GM12878 (cell line): ENCODE data around the gene SORBS2. TPM values are rescaled to one million over a fixed set of nuclear protein-coding genes. Genes with fewer than 3 reads are reported as not detected.

ENCODE experiments used
- ATAC-seq: fragments of 200-7000 bp; cut with Tn5 transposase; 3 replicates; pipeline ENCODE4 v1.9.1; 2020; ENCODE audit warnings: mild to moderate bottlenecking, moderate library complexity
- BruUV-seq: library from RNA; stranded (reverse); fragments of 400-500 nt; replicated peaks from 2 replicates; lab custom pipeline; 2021; lab: Mats Ljungman, UMichigan
- CTCF ChIA-PET: fragments of 300-600 bp; sonication (Branson Sonifier 250); formaldehyde crosslinking; extraction: SDS; loops from one replicate; lab custom pipeline; 2021; ENCODE audit warnings: inconsistent platforms; lab: Yijun Ruan, JAX
- POLR2A ChIA-PET: fragments of 350-600 bp; formaldehyde crosslinking; extraction: SDS; loops from one replicate; lab custom pipeline; 2021; ENCODE audit warnings: inconsistent platforms; lab: Charles Lee
- RAD21 ChIA-PET: fragments of 300-600 bp; sonication (Branson Sonifier 250); formaldehyde crosslinking; loops from one replicate; lab custom pipeline; 2023; ENCODE audit warnings: antibody characterized with exemption; ENCODE audit not compliant: unreplicated experiment; lab: Charles Lee
- SMC1A ChIA-PET: fragments of 300-600 bp; sonication (Branson Sonifier 250); formaldehyde crosslinking; loops from one replicate; lab custom pipeline; 2023; ENCODE audit not compliant: unreplicated experiment, uncharacterized antibody; lab: Charles Lee
- DNase-seq: peaks from one replicate; pipeline ENCODE4 v3.0.0-alpha.2; 2011; ENCODE audit warnings: low read depth, low spot score
- FAIRE-seq: peaks from 3 replicates; lab custom pipeline; 2011; peaks lifted over from hg19 to GRCh38; lab: Jason Lieb, UNC
- H2AFZ ChIP-seq: 2 replicates; pipeline ENCODE4 v1.6.0; 2011; ENCODE audit warnings: low read depth, low read length, control low read depth; ENCODE audit not compliant: control insufficient read depth
- H3K27ac ChIP-seq: 2 replicates; pipeline ENCODE4 v1.5.1; 2011; ENCODE audit warnings: control low read depth; ENCODE audit not compliant: control insufficient read depth, insufficient read depth
- H3K27me3 ChIP-seq, 2 experiments: replicated peaks in 1 of 2; 2 replicates each; pipeline versions ENCODE4 v1.6.0 to v1.6.1; 2011; ENCODE audit warnings: low read length in 1 of 2; ENCODE audit not compliant: control insufficient read depth in 2 of 2, insufficient read depth in 2 of 2
- H3K36me3 ChIP-seq, 2 experiments: 2 replicates each; pipeline ENCODE4 v1.5.1; 2011; ENCODE audit warnings: low read length in 1 of 2; ENCODE audit not compliant: control insufficient read depth in 2 of 2, insufficient read depth in 2 of 2
- H3K4me1 ChIP-seq: 2 replicates; pipeline ENCODE4 v1.6.1; 2011; ENCODE audit warnings: mild to moderate bottlenecking, low read length, moderate library complexity, mixed read lengths; ENCODE audit not compliant: control insufficient read depth, insufficient read depth
- H3K4me2 ChIP-seq: 2 replicates; pipeline ENCODE4 v1.6.0; 2011; ENCODE audit warnings: control low read depth; ENCODE audit not compliant: control insufficient read depth, insufficient read depth
- H3K4me3 ChIP-seq: fragments of 200-600 bp; sonication (generic); 2 replicates; pipeline ENCODE4 v1.5.1; 2016
- H3K79me2 ChIP-seq: 2 replicates; pipeline ENCODE4 v1.6.0; 2011; ENCODE audit warnings: low read length; ENCODE audit not compliant: control insufficient read depth, insufficient read depth
- H3K9ac ChIP-seq: 2 replicates; pipeline ENCODE4 v1.8.0; 2011; ENCODE audit warnings: low read length, control low read depth, mixed read lengths; ENCODE audit not compliant: control insufficient read depth, insufficient read depth
- H3K9me3 ChIP-seq: replicated peaks from 3 replicates; pipeline ENCODE4 v1.5.1; 2011; ENCODE audit warnings: mild to moderate bottlenecking, low read length; ENCODE audit not compliant: control insufficient read depth, insufficient read depth
- H4K20me1 ChIP-seq: 2 replicates; pipeline ENCODE4 v1.6.0; 2011; ENCODE audit not compliant: control insufficient read depth, insufficient read depth
- EED ChIP-seq: sonication (generic); IDR thresholded peaks from 2 replicates; pipeline ENCODE4 v1.6.1; 2016; ENCODE audit warnings: antibody characterized with exemption, low read depth
- HDAC2 ChIP-seq: fragments of 200-600 bp; sonication (generic); IDR thresholded peaks from 2 replicates; pipeline ENCODE4 v1.6.1; 2017
- KDM1A ChIP-seq: fragments of 200-600 bp; sonication (generic); IDR thresholded peaks from 2 replicates; pipeline ENCODE4 v1.6.1; 2016; ENCODE audit warnings: borderline replicate concordance
- KLF5 ChIP-seq: fragments of 450-650 bp; IDR thresholded peaks from 2 replicates; pipeline ENCODE4 v1.6.1; 2014; ENCODE audit warnings: mild to moderate bottlenecking; ENCODE audit not compliant: partially characterized antibody
- MTA2 ChIP-seq: fragments of 450-650 bp; IDR thresholded peaks from 2 replicates; pipeline ENCODE4 v1.6.1; 2016; ENCODE audit warnings: low read depth, mild to moderate bottlenecking, moderate library complexity
- MXI1 ChIP-seq: fragments of 150-350 bp; IDR thresholded peaks from 2 replicates; pipeline ENCODE4 v1.6.1; 2011; ENCODE audit warnings: low read depth, mild to moderate bottlenecking, inconsistent platforms, low read length, improper control_type of control experiment
- MYB ChIP-seq: fragments of 150-350 bp; IDR thresholded peaks from 2 replicates; pipeline ENCODE4 v1.6.1; 2014; ENCODE audit warnings: mild to moderate bottlenecking, low read depth, low read length, borderline replicate concordance
- NFYA ChIP-seq: IDR thresholded peaks from 2 replicates; pipeline ENCODE4 v1.6.1; 2011; ENCODE audit warnings: low read depth, mild to moderate bottlenecking, low read length, improper control_type of control experiment, borderline replicate concordance
- POLR2A ChIP-seq: IDR thresholded peaks from 2 replicates; pipeline ENCODE4 v1.6.1; 2011; ENCODE audit warnings: low read depth, mild to moderate bottlenecking, low read length
- POLR2AphosphoS2 ChIP-seq: IDR thresholded peaks from 2 replicates; pipeline ENCODE4 v1.6.1; 2011; ENCODE audit warnings: low read depth, mild to moderate bottlenecking, low read length, improper control_type of control experiment, moderate library complexity
- RELA ChIP-seq: fragments of 450-650 bp; IDR thresholded peaks from 2 replicates; pipeline ENCODE4 v1.8.0; 2014; ENCODE audit warnings: borderline replicate concordance; ENCODE audit not compliant: partially characterized antibody
- SMAD1 ChIP-seq: fragments of 450-650 bp; IDR thresholded peaks from 2 replicates; pipeline ENCODE4 v1.6.1; 2018; ENCODE audit warnings: mild to moderate bottlenecking, low read depth; ENCODE audit not compliant: partially characterized antibody
- WGBS: methylation state at CpG from one replicate; pipeline ENCODE4 v1.1.6; 2016; ENCODE audit warnings: low lambda C conversion rate; ENCODE audit not compliant: insufficient replicate concordance, insufficient coverage; ENCODE audit errors: missing lambda C conversion rate; 5-methylcytosine and 5-hydroxymethylcytosine counted together
- in situ Hi-C: fragments of 300-500 bp; cut with MboI; formaldehyde crosslinking; loops from 9 replicates; pipeline ENCODE4 v1.14.3; 2018; ENCODE audit warnings: mixed read lengths
- intact Hi-C: fragments of 100-400 bp; cut with micrococcal nuclease; formaldehyde crosslinking; loops from one replicate; pipeline ENCODE4 v1.14.2; 2022; ENCODE audit not compliant: unreplicated experiment
- polyA plus RNA-seq, 11 experiments: library from polyadenylated mRNA; depleted of rRNA in 4 of 11; unstranded in 6 of 11; stranded (reverse) in 5 of 11; fragments of >200 nt; fragmentation: Nextera tagmentation in 4 of 11; fragmentation: Illumina TruSeq in 1 of 11; extraction: Ambion mirVana in 4 of 11; extraction: Trizol in 1 of 11; gene quantifications; 1 replicate in 1 of 11; 2 replicates in 10 of 11; pipeline versions ENCODE4 v1.2.1 to v1.2.3, GENCODE V29; 2011 to 2016; ENCODE audit warnings: inconsistent platforms in 2 of 11, missing spikeins in 2 of 11, low read depth in 1 of 11
- total RNA-seq, 4 experiments: library from RNA; depleted of rRNA in 3 of 4; stranded (reverse); fragments of >200 nt in 3 of 4; fragmentation: Illumina TruSeq in 1 of 4; extraction: Trizol in 1 of 4; gene quantifications; 2 replicates each; pipeline versions ENCODE4 v1.2.1 to v1.2.3, GENCODE V29; 2013 to 2021
- TF ChIP-seq, protein P1 (sequence below): fragments of 450-650 bp; IDR thresholded peaks from 2 replicates; pipeline ENCODE4 v1.6.1; 2017; ENCODE audit warnings: mild to moderate bottlenecking, moderate library complexity
- TF ChIP-seq, protein P2 (sequence below): fragments of 450-650 bp; IDR thresholded peaks from 2 replicates; pipeline ENCODE4 v1.6.1; 2016; ENCODE audit warnings: mild to moderate bottlenecking
- TF ChIP-seq, protein P3 (sequence below): IDR thresholded peaks from 2 replicates; pipeline ENCODE4 v1.6.1; 2012; ENCODE audit warnings: mild to moderate bottlenecking, low read depth, low read length

Gene SORBS2
- total and polyA plus RNA-seq, 10 of the 15 experiments (the other 5 are each of a cell fraction or from before 2014, with no cell fraction given): 0.06 to 3.0 (median 0.79) TPM

DNA sequence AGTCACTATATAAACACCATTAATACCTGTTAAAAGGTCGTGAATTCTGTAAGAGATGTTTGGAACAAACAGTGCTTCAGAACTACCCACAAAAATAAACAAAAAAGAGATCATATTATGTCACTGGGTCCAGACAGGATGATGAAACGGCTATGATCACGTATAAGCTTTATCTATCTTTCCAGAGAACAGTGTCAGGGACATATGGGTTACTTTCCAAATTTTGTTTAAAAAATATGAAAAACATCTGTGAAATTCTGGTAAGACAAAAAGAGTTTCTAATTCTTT is 90.0 kb downstream of the SORBS2 start (continued):
- TF ChIP-seq MTA2 (no peak), EED (no peak), SMAD1 (no peak), POLR2AphosphoS2 (no peak), RELA (no peak)
- TF ChIP-seq, protein P1, sequence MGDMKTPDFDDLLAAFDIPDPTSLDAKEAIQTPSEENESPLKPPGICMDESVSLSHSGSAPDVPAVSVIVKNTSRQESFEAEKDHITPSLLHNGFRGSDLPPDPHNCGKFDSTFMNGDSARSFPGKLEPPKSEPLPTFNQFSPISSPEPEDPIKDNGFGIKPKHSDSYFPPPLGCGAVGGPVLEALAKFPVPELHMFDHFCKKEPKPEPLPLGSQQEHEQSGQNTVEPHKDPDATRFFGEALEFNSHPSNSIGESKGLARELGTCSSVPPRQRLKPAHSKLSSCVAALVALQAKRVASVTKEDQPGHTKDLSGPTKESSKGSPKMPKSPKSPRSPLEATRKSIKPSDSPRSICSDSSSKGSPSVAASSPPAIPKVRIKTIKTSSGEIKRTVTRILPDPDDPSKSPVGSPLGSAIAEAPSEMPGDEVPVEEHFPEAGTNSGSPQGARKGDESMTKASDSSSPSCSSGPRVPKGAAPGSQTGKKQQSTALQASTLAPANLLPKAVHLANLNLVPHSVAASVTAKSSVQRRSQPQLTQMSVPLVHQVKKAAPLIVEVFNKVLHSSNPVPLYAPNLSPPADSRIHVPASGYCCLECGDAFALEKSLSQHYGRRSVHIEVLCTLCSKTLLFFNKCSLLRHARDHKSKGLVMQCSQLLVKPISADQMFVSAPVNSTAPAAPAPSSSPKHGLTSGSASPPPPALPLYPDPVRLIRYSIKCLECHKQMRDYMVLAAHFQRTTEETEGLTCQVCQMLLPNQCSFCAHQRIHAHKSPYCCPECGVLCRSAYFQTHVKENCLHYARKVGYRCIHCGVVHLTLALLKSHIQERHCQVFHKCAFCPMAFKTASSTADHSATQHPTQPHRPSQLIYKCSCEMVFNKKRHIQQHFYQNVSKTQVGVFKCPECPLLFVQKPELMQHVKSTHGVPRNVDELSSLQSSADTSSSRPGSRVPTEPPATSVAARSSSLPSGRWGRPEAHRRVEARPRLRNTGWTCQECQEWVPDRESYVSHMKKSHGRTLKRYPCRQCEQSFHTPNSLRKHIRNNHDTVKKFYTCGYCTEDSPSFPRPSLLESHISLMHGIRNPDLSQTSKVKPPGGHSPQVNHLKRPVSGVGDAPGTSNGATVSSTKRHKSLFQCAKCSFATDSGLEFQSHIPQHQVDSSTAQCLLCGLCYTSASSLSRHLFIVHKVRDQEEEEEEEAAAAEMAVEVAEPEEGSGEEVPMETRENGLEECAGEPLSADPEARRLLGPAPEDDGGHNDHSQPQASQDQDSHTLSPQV: no peak
- TF ChIP-seq, all 136 proteins: peak for 0

DNA sequence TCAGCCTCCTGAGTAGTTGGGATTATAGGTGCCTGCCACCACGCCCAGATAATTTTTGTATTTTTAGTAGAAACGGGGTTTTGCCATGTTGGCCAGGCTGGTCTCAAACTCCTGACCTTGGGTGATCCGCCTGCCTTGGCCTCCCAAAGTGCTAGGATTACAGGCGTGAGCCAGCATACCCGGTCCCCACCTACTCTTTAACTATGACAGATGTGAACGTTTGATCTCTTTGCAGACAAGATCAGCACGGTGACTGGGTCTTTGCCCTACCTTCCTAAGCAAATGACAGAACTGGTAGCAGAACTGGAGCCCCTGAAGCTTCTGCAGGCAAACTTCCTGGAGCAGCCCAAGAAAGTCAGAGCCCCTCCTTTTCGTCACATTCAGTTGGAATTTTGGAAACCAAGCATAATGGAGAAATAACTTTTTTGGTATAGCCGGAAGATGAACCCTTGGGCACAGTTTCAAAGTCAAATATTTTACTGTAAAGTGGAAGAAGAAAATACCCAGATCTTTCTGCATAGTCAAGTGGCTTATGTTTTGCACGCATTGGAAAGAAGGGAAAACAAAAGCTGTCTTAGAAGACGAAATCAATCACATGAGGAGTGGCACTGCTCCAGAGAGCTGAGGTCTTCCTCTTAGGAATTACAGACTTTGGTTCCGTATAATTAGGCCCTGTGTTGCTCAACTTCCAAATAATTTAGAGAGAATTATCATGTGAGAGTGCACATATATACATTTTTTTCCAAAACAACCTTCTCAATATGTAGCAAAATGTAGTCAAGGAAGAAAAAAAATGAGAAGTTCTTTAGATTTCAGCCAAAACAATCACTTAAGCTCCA is 90.6 kb downstream of the SORBS2 start:
- H3K4me3 ChIP-seq: no peak overlapping the region
- ATAC-seq: no peak
- ChIA-PET SMC1A (no interaction called here), CTCF (interaction anchor here (0.9 kb wide), 1 partner anchor 82 kb away, joined by 3 read pairs; no protein-coding TSS in a partner anchor), RAD21 (no interaction called here), POLR2A (no interaction called here)
- FAIRE-seq: no peak
- no peaks in the 10 kb centered on the region for H3K4me1 ChIP-seq
- no peaks in the 10 kb centered on the region for H3K79me2 ChIP-seq
- H4K20me1 ChIP-seq: no peaks in the 10 kb centered on the region
- no peaks in the 10 kb centered on the region for H3K27me3 ChIP-seq
- in situ Hi-C loops: no loop called here
- H2AFZ ChIP-seq: no peak overlapping the region
- H3K9me3 ChIP-seq: no peaks in the 10 kb centered on the region
- no peaks in the 10 kb centered on the region for H3K36me3 ChIP-seq
- WGBS: 59% methylated on average over 11 of the region's 12 CpGs
- H3K27ac ChIP-seq: no peak overlapping the region
- H3K4me2 ChIP-seq: no peak overlapping the region
- no peak overlapping the region for H3K9ac ChIP-seq
- intact Hi-C loops: no loop called here
- no peak for DNase-seq
- no TSS peak for BruUV-seq
- TF ChIP-seq, protein P2, sequence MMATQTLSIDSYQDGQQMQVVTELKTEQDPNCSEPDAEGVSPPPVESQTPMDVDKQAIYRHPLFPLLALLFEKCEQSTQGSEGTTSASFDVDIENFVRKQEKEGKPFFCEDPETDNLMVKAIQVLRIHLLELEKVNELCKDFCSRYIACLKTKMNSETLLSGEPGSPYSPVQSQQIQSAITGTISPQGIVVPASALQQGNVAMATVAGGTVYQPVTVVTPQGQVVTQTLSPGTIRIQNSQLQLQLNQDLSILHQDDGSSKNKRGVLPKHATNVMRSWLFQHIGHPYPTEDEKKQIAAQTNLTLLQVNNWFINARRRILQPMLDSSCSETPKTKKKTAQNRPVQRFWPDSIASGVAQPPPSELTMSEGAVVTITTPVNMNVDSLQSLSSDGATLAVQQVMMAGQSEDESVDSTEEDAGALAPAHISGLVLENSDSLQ: no peak
- TF ChIP-seq MXI1: no peak
- TF ChIP-seq POLR2A: no peak
- TF ChIP-seq, protein P3, sequence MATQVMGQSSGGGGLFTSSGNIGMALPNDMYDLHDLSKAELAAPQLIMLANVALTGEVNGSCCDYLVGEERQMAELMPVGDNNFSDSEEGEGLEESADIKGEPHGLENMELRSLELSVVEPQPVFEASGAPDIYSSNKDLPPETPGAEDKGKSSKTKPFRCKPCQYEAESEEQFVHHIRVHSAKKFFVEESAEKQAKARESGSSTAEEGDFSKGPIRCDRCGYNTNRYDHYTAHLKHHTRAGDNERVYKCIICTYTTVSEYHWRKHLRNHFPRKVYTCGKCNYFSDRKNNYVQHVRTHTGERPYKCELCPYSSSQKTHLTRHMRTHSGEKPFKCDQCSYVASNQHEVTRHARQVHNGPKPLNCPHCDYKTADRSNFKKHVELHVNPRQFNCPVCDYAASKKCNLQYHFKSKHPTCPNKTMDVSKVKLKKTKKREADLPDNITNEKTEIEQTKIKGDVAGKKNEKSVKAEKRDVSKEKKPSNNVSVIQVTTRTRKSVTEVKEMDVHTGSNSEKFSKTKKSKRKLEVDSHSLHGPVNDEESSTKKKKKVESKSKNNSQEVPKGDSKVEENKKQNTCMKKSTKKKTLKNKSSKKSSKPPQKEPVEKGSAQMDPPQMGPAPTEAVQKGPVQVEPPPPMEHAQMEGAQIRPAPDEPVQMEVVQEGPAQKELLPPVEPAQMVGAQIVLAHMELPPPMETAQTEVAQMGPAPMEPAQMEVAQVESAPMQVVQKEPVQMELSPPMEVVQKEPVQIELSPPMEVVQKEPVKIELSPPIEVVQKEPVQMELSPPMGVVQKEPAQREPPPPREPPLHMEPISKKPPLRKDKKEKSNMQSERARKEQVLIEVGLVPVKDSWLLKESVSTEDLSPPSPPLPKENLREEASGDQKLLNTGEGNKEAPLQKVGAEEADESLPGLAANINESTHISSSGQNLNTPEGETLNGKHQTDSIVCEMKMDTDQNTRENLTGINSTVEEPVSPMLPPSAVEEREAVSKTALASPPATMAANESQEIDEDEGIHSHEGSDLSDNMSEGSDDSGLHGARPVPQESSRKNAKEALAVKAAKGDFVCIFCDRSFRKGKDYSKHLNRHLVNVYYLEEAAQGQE: no peak
- TF ChIP-seq KDM1A: no peak
- TF ChIP-seq MYB: no peak
- no peak for TF ChIP-seq NFYA
- TF ChIP-seq KLF5: no peak
- no peak for TF ChIP-seq HDAC2
